HG03139 (cell line): Measurements from ENCODE around the gene CLSTN2.

Source experiments
- ATAC-seq: cut with Tn5 transposase; IDR thresholded peaks from one replicate; pipeline ENCODE4 v1.9.1; 2021; ENCODE audit not compliant: unreplicated experiment

Gene CLSTN2

GRCh38 chr3:140368223-140368811 lies 433.3 kb downstream of the CLSTN2 start:
- no peak for ATAC-seq

GRCh38 chr3:140370686-140371085 lies 435.7 kb downstream of the CLSTN2 start:
- no peak for ATAC-seq

GRCh38 chr3:140373234-140373633 lies 438.2 kb downstream of the CLSTN2 start:
- no peak for ATAC-seq

GRCh38 chr3:140375002-140375401 lies 440.0 kb downstream of the CLSTN2 start:
- no peak for ATAC-seq

- ATAC-seq, result no peak
Measured at GRCh38 chr3:140376136-140376889, 441.3 kb downstream of the CLSTN2 start.

GRCh38 chr3:140377644-140378043 lies 442.7 kb downstream of the CLSTN2 start:
- no peak for ATAC-seq

- no peak for ATAC-seq
Measured at GRCh38 chr3:140378571-140379340, 443.8 kb downstream of the CLSTN2 start.

GRCh38 chr3:140384028-140384771 lies 449.2 kb downstream of the CLSTN2 start:
- ATAC-seq, result no peak

- no peak for ATAC-seq
Measured at GRCh38 chr3:140384876-140385275, 449.9 kb downstream of the CLSTN2 start.

GRCh38 chr3:140386357-140387100 lies 451.5 kb downstream of the CLSTN2 start:
- no peak for ATAC-seq

- no peak for ATAC-seq
Measured at GRCh38 chr3:140387244-140387643, 452.3 kb downstream of the CLSTN2 start.

GRCh38 chr3:140388202-140388922 lies 453.4 kb downstream of the CLSTN2 start:
- ATAC-seq, result no peak

GRCh38 chr3:140391061-140391460 lies 456.1 kb downstream of the CLSTN2 start:
- no peak for ATAC-seq

GRCh38 chr3:140394488-140395133 lies 459.6 kb downstream of the CLSTN2 start:
- no peak for ATAC-seq

GRCh38 chr3:140395134-140396075 lies 460.4 kb downstream of the CLSTN2 start:
- ATAC-seq, result no peak

- no peak for ATAC-seq
Measured at GRCh38 chr3:140396110-140396509, 461.1 kb downstream of the CLSTN2 start.

GRCh38 chr3:140397847-140398246 lies 462.9 kb downstream of the CLSTN2 start:
- no peak for ATAC-seq

GRCh38 chr3:140398387-140398786 lies 463.4 kb downstream of the CLSTN2 start:
- ATAC-seq, result no peak
